ENCODE measurements around the gene EPHA8. TPM values are rescaled to one million over a fixed set of nuclear protein-coding genes. Genes with fewer than 3 reads are reported as not detected.
A peak's percentile ranks its signal among the peaks of the same experiment; 100 is the strongest.

The EPHA8 gene
- total and polyA plus RNA-seq, 2 of the 13 experiments (the other 11 are each of a cell fraction or from before 2014, with no cell fraction given) = not detected

- H3K27me3 ChIP-seq (ENCODE audit: control insufficient read depth in 1 of 2, insufficient read depth in 2 of 2, low read length in 2 of 2) = peaks cover 0 to 7% of the 10 kb centered on the region in 2 experiments; a peak in 2 of 5 replicates
- intact Hi-C loops (cut with micrococcal nuclease; ENCODE audit: unreplicated experiment) = no loop called here
- ChIA-PET POLR2A (no interaction called here), CTCF (ENCODE audit: low intra/inter-chr PET ratio, low total read pairs) (no interaction called here)
- H3K9me3 ChIP-seq (ENCODE audit: low read length) = no peaks in the 10 kb centered on the region
- in situ Hi-C loops (cut with HindIII; ENCODE audit: extremely low pct_ligation_motif_present, low pct_unique_long_range_greater_than_20kb) = no loop called here
- H3K36me3 ChIP-seq (replicated peaks in 1 of 2; ENCODE audit: control insufficient read depth in 1 of 2, insufficient read depth in 2 of 2, low read length in 2 of 2) = no peaks in the 10 kb centered on the region
- no peak overlapping the region for H2AFZ ChIP-seq (ENCODE audit: low read length)
- no peak overlapping the region for H3K4me2 ChIP-seq (ENCODE audit: low read depth, low read length)
- no peak for FAIRE-seq
- ATAC-seq = peak; percentile 68
- 33% methylated on average over 2 of the region's 7 CpGs for WGBS (ENCODE audit: low lambda C conversion rate)
- no peak overlapping the region for H3K4me3 ChIP-seq (replicated peaks in 1 of 3; ENCODE audit: insufficient read depth in 1 of 3, low read depth in 2 of 3, low read length in 3 of 3)
- peaks cover 5% of the 10 kb centered on the region; the same call in 1 of the 2 replicates for H4K20me1 ChIP-seq (ENCODE audit: insufficient read depth, low read length)
- no peaks in the 10 kb centered on the region for H3K79me2 ChIP-seq (ENCODE audit: insufficient read depth, low read length)
- no TSS peak for BruUV-seq (replicated peaks)
- H3K9ac ChIP-seq (ENCODE audit: insufficient read depth, low read depth, low read length) = no peak overlapping the region
- peak; percentile 24 for DNase-seq (ENCODE audit: low spot score)
- no peak overlapping the region for H3K27ac ChIP-seq (ENCODE audit: extremely low read length, insufficient read depth, low read length)
- no peaks in the 10 kb centered on the region for H3K4me1 ChIP-seq (ENCODE audit: insufficient read depth, low read length)
- TF ChIP-seq HDAC2 (CRISPR knock-in tag; IDR thresholded peaks at IDR 0.05) (peak; percentile 75; the same call in 1 of the 2 replicates), GRHL1 (CRISPR knock-in tag; conservative IDR thresholded peaks at IDR 0.05) (no peak), SRY (CRISPR knock-in tag; IDR thresholded peaks at IDR 0.05) (peak; percentile 86), RBAK (CRISPR knock-in tag; IDR thresholded peaks at IDR 0.05) (no peak), CEBPZ (IDR thresholded peaks at IDR 0.05; ENCODE audit: low read length) (no peak), ZFX (CRISPR knock-in tag; IDR thresholded peaks at IDR 0.05; ENCODE audit: low read depth) (no peak), HMG20A (CRISPR knock-in tag; IDR thresholded peaks at IDR 0.05; ENCODE audit: borderline replicate concordance) (no peak), RCOR2 (CRISPR knock-in tag; IDR thresholded peaks at IDR 0.05) (no peak), HCFC1 (IDR thresholded peaks at IDR 0.05; ENCODE audit: low read depth, low read length) (no peak), NFYC (CRISPR knock-in tag; IDR thresholded peaks at IDR 0.05) (no peak), GATAD1 (CRISPR knock-in tag; IDR thresholded peaks at IDR 0.05) (no peak), REL (CRISPR knock-in tag; conservative IDR thresholded peaks at IDR 0.05) (no peak)
- TF ChIP-seq, protein P1, sequence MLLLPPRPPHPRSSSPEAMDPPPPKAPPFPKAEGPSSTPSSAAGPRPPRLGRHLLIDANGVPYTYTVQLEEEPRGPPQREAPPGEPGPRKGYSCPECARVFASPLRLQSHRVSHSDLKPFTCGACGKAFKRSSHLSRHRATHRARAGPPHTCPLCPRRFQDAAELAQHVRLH (CRISPR knock-in tag; IDR thresholded peaks at IDR 0.05; ENCODE audit: borderline replicate concordance, low read depth) = no peak
- TF ChIP-seq, protein P2, sequence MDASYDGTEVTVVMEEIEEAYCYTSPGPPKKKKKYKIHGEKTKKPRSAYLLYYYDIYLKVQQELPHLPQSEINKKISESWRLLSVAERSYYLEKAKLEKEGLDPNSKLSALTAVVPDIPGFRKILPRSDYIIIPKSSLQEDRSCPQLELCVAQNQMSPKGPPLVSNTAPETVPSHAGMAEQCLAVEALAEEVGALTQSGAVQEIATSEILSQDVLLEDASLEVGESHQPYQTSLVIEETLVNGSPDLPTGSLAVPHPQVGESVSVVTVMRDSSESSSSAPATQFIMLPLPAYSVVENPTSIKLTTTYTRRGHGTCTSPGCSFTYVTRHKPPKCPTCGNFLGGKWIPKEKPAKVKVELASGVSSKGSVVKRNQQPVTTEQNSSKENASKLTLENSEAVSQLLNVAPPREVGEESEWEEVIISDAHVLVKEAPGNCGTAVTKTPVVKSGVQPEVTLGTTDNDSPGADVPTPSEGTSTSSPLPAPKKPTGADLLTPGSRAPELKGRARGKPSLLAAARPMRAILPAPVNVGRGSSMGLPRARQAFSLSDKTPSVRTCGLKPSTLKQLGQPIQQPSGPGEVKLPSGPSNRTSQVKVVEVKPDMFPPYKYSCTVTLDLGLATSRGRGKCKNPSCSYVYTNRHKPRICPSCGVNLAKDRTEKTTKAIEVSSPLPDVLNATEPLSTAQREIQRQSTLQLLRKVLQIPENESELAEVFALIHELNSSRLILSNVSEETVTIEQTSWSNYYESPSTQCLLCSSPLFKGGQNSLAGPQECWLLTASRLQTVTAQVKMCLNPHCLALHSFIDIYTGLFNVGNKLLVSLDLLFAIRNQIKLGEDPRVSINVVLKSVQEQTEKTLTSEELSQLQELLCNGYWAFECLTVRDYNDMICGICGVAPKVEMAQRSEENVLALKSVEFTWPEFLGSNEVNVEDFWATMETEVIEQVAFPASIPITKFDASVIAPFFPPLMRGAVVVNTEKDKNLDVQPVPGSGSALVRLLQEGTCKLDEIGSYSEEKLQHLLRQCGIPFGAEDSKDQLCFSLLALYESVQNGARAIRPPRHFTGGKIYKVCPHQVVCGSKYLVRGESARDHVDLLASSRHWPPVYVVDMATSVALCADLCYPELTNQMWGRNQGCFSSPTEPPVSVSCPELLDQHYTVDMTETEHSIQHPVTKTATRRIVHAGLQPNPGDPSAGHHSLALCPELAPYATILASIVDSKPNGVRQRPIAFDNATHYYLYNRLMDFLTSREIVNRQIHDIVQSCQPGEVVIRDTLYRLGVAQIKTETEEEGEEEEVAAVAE (CRISPR knock-in tag; IDR thresholded peaks at IDR 0.05; ENCODE audit: borderline replicate concordance) = peak; percentile 56; the same call in 1 of the 2 replicates
- TF ChIP-seq, protein P3, sequence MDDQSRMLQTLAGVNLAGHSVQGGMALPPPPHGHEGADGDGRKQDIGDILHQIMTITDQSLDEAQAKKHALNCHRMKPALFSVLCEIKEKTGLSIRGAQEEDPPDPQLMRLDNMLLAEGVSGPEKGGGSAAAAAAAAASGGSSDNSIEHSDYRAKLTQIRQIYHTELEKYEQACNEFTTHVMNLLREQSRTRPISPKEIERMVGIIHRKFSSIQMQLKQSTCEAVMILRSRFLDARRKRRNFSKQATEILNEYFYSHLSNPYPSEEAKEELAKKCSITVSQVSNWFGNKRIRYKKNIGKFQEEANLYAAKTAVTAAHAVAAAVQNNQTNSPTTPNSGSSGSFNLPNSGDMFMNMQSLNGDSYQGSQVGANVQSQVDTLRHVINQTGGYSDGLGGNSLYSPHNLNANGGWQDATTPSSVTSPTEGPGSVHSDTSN (CRISPR knock-in tag; IDR thresholded peaks at IDR 0.05; ENCODE audit: borderline replicate concordance) = peak; percentile 70; the same call in 1 of the 2 replicates
Measured at GRCh38 chr1:22611530-22611947, 48.2 kb downstream of the EPHA8 start.
